ENCODE results near the gene BUD23. TPM values are rescaled to one million over a fixed set of nuclear protein-coding genes. Genes with fewer than 3 reads are reported as not detected.

Gene BUD23
- total and polyA plus RNA-seq, 9 of the 15 experiments (the other 6 are each of a cell fraction or from before 2014, with no cell fraction given) = 79.5 to 270 (median 150) TPM

DNA sequence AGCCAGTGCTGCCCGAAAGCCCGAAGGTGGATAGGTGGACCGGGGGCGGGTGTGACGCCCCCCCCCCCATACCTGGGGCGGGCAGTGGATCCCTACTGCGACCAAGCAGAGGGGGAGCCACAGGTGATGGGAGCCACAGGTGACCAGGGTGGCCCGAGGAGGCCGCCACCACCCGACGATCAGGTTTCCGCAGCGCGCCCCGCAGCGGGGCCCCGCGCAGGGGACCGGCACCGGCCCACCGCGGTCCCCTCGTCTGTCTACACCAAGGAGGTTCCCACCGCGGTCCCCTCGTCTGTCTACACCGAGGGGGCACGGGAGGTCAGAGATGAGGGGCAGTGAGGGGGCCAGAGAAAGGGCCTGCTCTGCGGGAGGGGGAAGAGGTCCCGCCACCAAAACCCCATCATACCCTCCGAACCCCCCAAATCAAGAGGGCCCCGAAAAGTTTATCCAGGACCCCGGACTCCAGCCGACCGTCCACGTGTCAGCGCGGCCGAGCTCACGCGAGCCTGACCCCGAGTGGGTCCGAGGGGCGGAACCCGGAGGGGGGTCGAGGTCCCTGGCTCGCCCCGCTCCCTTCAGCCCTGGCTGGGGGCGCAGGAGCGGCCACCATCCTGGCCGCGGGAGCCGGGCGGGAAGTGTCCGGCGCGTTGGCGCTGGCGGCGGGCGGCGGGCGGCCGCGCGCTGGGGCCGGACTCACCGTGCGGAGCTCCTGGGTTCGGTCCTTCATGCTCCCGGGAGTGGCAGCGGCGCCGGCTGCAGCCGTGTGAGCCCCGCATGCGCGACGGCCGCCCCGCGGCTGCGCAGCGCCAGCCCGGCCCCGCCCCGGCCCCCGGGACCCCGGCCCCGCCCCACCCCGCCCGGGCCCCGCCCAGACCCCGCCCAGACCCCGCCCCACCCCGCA lies 35.8 kb downstream of the BUD23 start, which contains the start of gene STX1A (continued):
- peak; percentile 34; the same call in 1 of the 2 replicates for TF ChIP-seq MYC (IDR thresholded peaks at IDR 0.05; ENCODE audit: low read depth, low read length)
- TF ChIP-seq MYC (CRISPR knock-in tag; IDR thresholded peaks at IDR 0.05; ENCODE audit: borderline replicate concordance, low read depth) = no peak
- peak in 1 of 2 experiments; percentile 82; a peak in 2 of 4 replicates for TF ChIP-seq NONO (IDR thresholded peaks at IDR 0.05; ENCODE audit: low read depth in 2 of 2, low read length in 1 of 2)
- TF ChIP-seq SP1 (CRISPR knock-in tag; IDR thresholded peaks at IDR 0.05) = no peak
- TF ChIP-seq HNRNPLL (IDR thresholded peaks at IDR 0.05; ENCODE audit: low read depth, low read length, poor library complexity, severe bottlenecking) = peak; percentile 10
- TF ChIP-seq CTCF (IDR thresholded peaks at IDR 0.05 in 2 of 3, conservative IDR thresholded peaks at IDR 0.05 in 1 of 3; ENCODE audit: insufficient read depth in 2 of 3, low read depth in 1 of 3, low read length in 3 of 3) = peak in 2 of 3 experiments; percentile 4 to 20; a peak in 1 of 6 replicates
- peak; percentile 43 for TF ChIP-seq CTCFL (IDR thresholded peaks at IDR 0.05; ENCODE audit: borderline replicate concordance, insufficient read depth, low read depth, low read length, poor library complexity, severe bottlenecking)
- peak; percentile 57 for TF ChIP-seq RBBP5 (IDR thresholded peaks at IDR 0.05; ENCODE audit: borderline replicate concordance, insufficient read depth, low read length, poor library complexity, severe bottlenecking)
- TF ChIP-seq ZEB2 (IDR thresholded peaks at IDR 0.05) = peak; percentile 77
- peak; percentile 73 for TF ChIP-seq SIN3B (IDR thresholded peaks at IDR 0.05; ENCODE audit: low read depth)
- TF ChIP-seq TFAP4 (CRISPR knock-in tag; IDR thresholded peaks at IDR 0.05; ENCODE audit: borderline replicate concordance) = 0 out of 2 replicates have a peak, but pooled peaks have one; percentile 34
- TF ChIP-seq SAP30 (IDR thresholded peaks at IDR 0.05; ENCODE audit: borderline replicate concordance, insufficient read depth, low read depth, low read length, poor library complexity, severe bottlenecking) = peak; percentile 35
- TF ChIP-seq, protein P1, sequence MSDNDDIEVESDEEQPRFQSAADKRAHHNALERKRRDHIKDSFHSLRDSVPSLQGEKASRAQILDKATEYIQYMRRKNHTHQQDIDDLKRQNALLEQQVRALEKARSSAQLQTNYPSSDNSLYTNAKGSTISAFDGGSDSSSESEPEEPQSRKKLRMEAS (CRISPR knock-in tag; IDR thresholded peaks at IDR 0.05) = peak; percentile 24; the same call in 1 of the 2 replicates
- TF ChIP-seq HNRNPUL1 (IDR thresholded peaks at IDR 0.05; ENCODE audit: low read length) = no peak
- peak; percentile 59; the same call in 1 of the 2 replicates for TF ChIP-seq ZNF740 (CRISPR knock-in tag; IDR thresholded peaks at IDR 0.05)
- TF ChIP-seq ZNF740 (tag; IDR thresholded peaks at IDR 0.05) = no peak
- TF ChIP-seq BDP1 (IDR thresholded peaks at IDR 0.05; ENCODE audit: insufficient read depth, insufficient read length) = no peak
- TF ChIP-seq SMARCA4 (IDR thresholded peaks at IDR 0.05) = no peak
